B cell (primary cell): ENCODE measurements around the gene DPT. TPM values are rescaled to one million over a fixed set of nuclear protein-coding genes. Genes with fewer than 3 reads are reported as not detected.
"Not testable (repeated sequence)": the region's sequence is repeated elsewhere in the genome, so short reads cannot be mapped to it uniquely, and the experiment has no call there.

Experiments
- ATAC-seq: fragments of 200-7000 bp; cut with Tn5 transposase; one replicate; pipeline ENCODE4 v1.10.0; 2021; ENCODE audit warnings: low read depth, mild to moderate bottlenecking, moderate number of reproducible peaks, moderate library complexity
- CTCF ChIA-PET: fragments of 350-600 bp; sonication (Branson Sonifier 250); formaldehyde crosslinking; loops from one replicate; lab custom pipeline; 2021; ENCODE audit warnings: antibody characterized with exemption, inconsistent platforms; lab: Charles Lee
- POLR2A ChIA-PET: fragments of 350-600 bp; sonication (Branson Sonifier 250); formaldehyde crosslinking; loops from one replicate; lab custom pipeline; 2021; ENCODE audit warnings: antibody characterized with exemption; lab: Charles Lee
- DNase-seq: peaks from one replicate; pipeline ENCODE4 v3.0.0; 2013
- H2AFZ ChIP-seq: 2 replicates; pipeline ENCODE4 v1.6.1; 2012; ENCODE audit warnings: mild to moderate bottlenecking, low read depth, low read length; ENCODE audit not compliant: insufficient read depth, poor library complexity, severe bottlenecking
- H3K27ac ChIP-seq, 2 donors: 1 replicate in 1 of 2; 2 replicates in 1 of 2; pipeline ENCODE4 v1.5.1; 2012 to 2013; ENCODE audit warnings: low read length in 2 of 2, mild to moderate bottlenecking in 2 of 2, moderate library complexity in 1 of 2
- H3K27me3 ChIP-seq, 4 experiments: fragments of 200-600 bp in 1 of 4; sonication (generic) in 1 of 4; replicated peaks in 1 of 4; 1 replicate in 2 of 4; 2 replicates in 2 of 4; pipeline versions ENCODE4 v1.6.1 to v1.7.0; 2013 to 2016; ENCODE audit warnings: low read length in 3 of 4, mild to moderate bottlenecking in 2 of 4, mixed read lengths in 1 of 4, moderate library complexity in 1 of 4; ENCODE audit not compliant: insufficient read depth in 4 of 4, control insufficient read depth in 3 of 4; ENCODE audit errors: control extremely low read depth in 1 of 4
- H3K36me3 ChIP-seq, 2 experiments: replicated peaks in 1 of 2; 1 replicate in 1 of 2; 2 replicates in 1 of 2; pipeline versions ENCODE4 v1.6.1 to v1.7.1; 2013; ENCODE audit warnings: low read length in 1 of 2; ENCODE audit not compliant: insufficient read depth in 2 of 2, control insufficient read depth in 1 of 2; ENCODE audit errors: control extremely low read depth in 1 of 2, extremely low read depth in 1 of 2
- H3K4me1 ChIP-seq, 2 donors: fragments of 200-600 bp in 1 of 2; sonication (generic) in 1 of 2; 1 replicate in 1 of 2; 2 replicates in 1 of 2; pipeline versions ENCODE4 v1.5.1 to v1.6.1; 2013 to 2017; ENCODE audit warnings: low read length in 2 of 2; ENCODE audit not compliant: control insufficient read depth in 2 of 2, insufficient read depth in 2 of 2
- H3K4me2 ChIP-seq: replicated peaks from 2 replicates; pipeline ENCODE3; 2012; ENCODE audit warnings: mild to moderate bottlenecking, low read depth, low read length; ENCODE audit not compliant: poor library complexity, severe bottlenecking
- H3K4me3 ChIP-seq, 5 experiments: fragments of 200-600 bp in 1 of 5; sonication (generic) in 1 of 5; 1 replicate in 3 of 5; 2 replicates in 2 of 5; pipeline versions ENCODE4 v1.5.1 to v1.7.0; 2011 to 2016; ENCODE audit warnings: low read length in 4 of 5, mild to moderate bottlenecking in 4 of 5, low read depth in 2 of 5, control low read depth in 1 of 5, moderate library complexity in 1 of 5; ENCODE audit not compliant: insufficient read depth in 1 of 5; ENCODE audit errors: control extremely low read depth in 1 of 5, extremely low read depth in 1 of 5
- H3K79me2 ChIP-seq: fragments of 200-600 bp; sonication (generic); one replicate; pipeline ENCODE4 v1.6.0; 2016; ENCODE audit warnings: low read length; ENCODE audit not compliant: control insufficient read depth, insufficient read depth
- H3K9ac ChIP-seq: fragments of 200-600 bp; sonication (generic); 2 replicates; pipeline ENCODE4 v1.6.1; 2017; ENCODE audit warnings: mild to moderate bottlenecking, low read length, moderate library complexity
- H3K9me3 ChIP-seq, 3 donors: one replicate each; pipeline versions ENCODE4 v1.6.1 to v1.7.1; 2013; ENCODE audit warnings: low read length in 2 of 3; ENCODE audit not compliant: control insufficient read depth in 2 of 3, insufficient read depth in 1 of 3; ENCODE audit errors: control extremely low read depth in 1 of 3
- H4K20me1 ChIP-seq: 2 replicates; pipeline ENCODE4 v1.6.0; 2012; ENCODE audit warnings: mild to moderate bottlenecking, low read length; ENCODE audit not compliant: insufficient read depth, control insufficient read depth, poor library complexity, severe bottlenecking
- H3K27ac Mint-ChIP-seq: one replicate; pipeline ENCODE4 v1.8.0; 2021; ENCODE audit warnings: mixed read lengths
- H3K27me3 Mint-ChIP-seq: one replicate; pipeline ENCODE4 v1.8.0; 2021; ENCODE audit warnings: mixed read lengths
- H3K4me1 Mint-ChIP-seq: one replicate; pipeline ENCODE4 v1.8.0; 2021; ENCODE audit warnings: mixed read lengths
- H3K4me3 Mint-ChIP-seq: one replicate; pipeline ENCODE4 v1.8.0; 2021; ENCODE audit warnings: mixed read lengths
- H3K9me3 Mint-ChIP-seq: one replicate; pipeline ENCODE4 v1.8.0; 2022; ENCODE audit warnings: mixed read lengths; ENCODE audit not compliant: insufficient read depth
- CTCF ChIP-seq: fragments of 200-600 bp; IDR thresholded peaks from one replicate; pipeline ENCODE4 v1.8.0; 2022; ENCODE audit warnings: antibody characterized with exemption, mild to moderate bottlenecking
- EZH2 ChIP-seq: IDR thresholded peaks from 2 replicates; pipeline ENCODE4 v1.6.1; 2012; ENCODE audit warnings: borderline replicate concordance, low read depth, mild to moderate bottlenecking, moderate library complexity, low read length; ENCODE audit not compliant: insufficient read depth, poor library complexity, severe bottlenecking
- WGBS: methylation state at CpG from one replicate; pipeline ENCODE4 v1.1.5; 2013; ENCODE audit warnings: missing lambda C conversion rate; ENCODE audit not compliant: insufficient coverage; 5-methylcytosine and 5-hydroxymethylcytosine counted together
- intact Hi-C: fragments of 100-400 bp; cut with micrococcal nuclease; formaldehyde crosslinking; loops from one replicate; pipeline ENCODE4 v1.10.0; 2022
- polyA plus RNA-seq: library from polyadenylated mRNA; depleted of rRNA; stranded (reverse); fragments of >200 nt; gene quantifications from 2 replicates; pipeline ENCODE4 v1.2.3, GENCODE V29; 2012
- total RNA-seq, 2 donors: library from RNA; stranded (reverse); fragments of 120-200 nt in 1 of 2; gene quantifications; 1 replicate in 1 of 2; 2 replicates in 1 of 2; pipeline versions ENCODE4 v1.2.3 to v1.2.4, GENCODE V29; 2013 to 2022

Gene DPT
- total and polyA plus RNA-seq, 2 donors (not counting 1 experiment from before 2014, with no cell fraction given) = not detected

- no peaks in the 10 kb centered on the region for H4K20me1 ChIP-seq
- ATAC-seq = no peak
- no peak overlapping the region for H3K4me3 ChIP-seq
- Mint-ChIP-seq H3K4me1 (no peaks in the 10 kb centered on the region), H3K4me3 (no peak overlapping the region), H3K9me3 (no peaks in the 10 kb centered on the region), H3K27ac (no peak overlapping the region), H3K27me3 (no peaks in the 10 kb centered on the region)
- intact Hi-C loops = no loop called here
- H3K27ac ChIP-seq = no peak overlapping the region
- WGBS = 100% methylated on average over 2 of the region's 4 CpGs
- no peak overlapping the region for H3K4me2 ChIP-seq
- H3K36me3 ChIP-seq = no peaks in the 10 kb centered on the region
- H3K9ac ChIP-seq = no peak overlapping the region
- H3K4me1 ChIP-seq = no peaks in the 10 kb centered on the region
- H3K79me2 ChIP-seq = no peaks in the 10 kb centered on the region
- H2AFZ ChIP-seq = no peak overlapping the region
- POLR2A ChIA-PET = no interaction called here
- DNase-seq = no peak
- no peaks in the 10 kb centered on the region for H3K27me3 ChIP-seq
- TF ChIP-seq EZH2 = no peak
- TF ChIP-seq CTCF = no peak
- H3K9me3 ChIP-seq = no peaks in the 10 kb centered on the region
- CTCF ChIA-PET = no interaction called here
Measured at GRCh38 chr1:168771104-168771630, 42.2 kb upstream of the DPT start.

GRCh38 chr1:168769893-168770292 lies 40.9 kb upstream of the DPT start:
- WGBS = 100% methylated on average over 1 of the region's 3 CpGs
- H3K4me1 ChIP-seq, H4K20me1 ChIP-seq, H3K79me2 ChIP-seq, H3K27ac ChIP-seq, CTCF ChIA-PET, H3K27ac Mint-ChIP-seq, H3K27me3 ChIP-seq, H3K9me3 ChIP-seq, H3K27me3 Mint-ChIP-seq, H3K4me1 Mint-ChIP-seq, DNase-seq, H3K9ac ChIP-seq, H2AFZ ChIP-seq, H3K36me3 ChIP-seq, intact Hi-C loops, H3K9me3 Mint-ChIP-seq, H3K4me3 Mint-ChIP-seq, ATAC-seq, POLR2A ChIA-PET, H3K4me3 ChIP-seq, H3K4me2 ChIP-seq: not testable (repeated sequence)
